Endodermal cell (in vitro differentiated cells): ENCODE results near the gene TMEM80. TPM values are rescaled to one million over a fixed set of nuclear protein-coding genes. Genes with fewer than 3 reads are reported as not detected.

Experiments used
- DNase-seq: peaks from one replicate; pipeline ENCODE4 v3.0.0-alpha.2; 2017
- H3K27ac ChIP-seq: 2 replicates; pipeline ENCODE4 v1.5.1; 2013; ENCODE audit warnings: mild to moderate bottlenecking, low read depth, low read length, moderate library complexity
- H3K27me3 ChIP-seq: 2 replicates; pipeline ENCODE4 v1.6.1; 2013; ENCODE audit warnings: mild to moderate bottlenecking, low read length, moderate library complexity; ENCODE audit not compliant: insufficient read depth, control insufficient read depth, poor library complexity, severe bottlenecking
- H3K36me3 ChIP-seq: 2 replicates; pipeline ENCODE4 v1.7.0; 2013; ENCODE audit warnings: mild to moderate bottlenecking, low read length, moderate library complexity; ENCODE audit not compliant: control insufficient read depth, insufficient read depth
- H3K4me1 ChIP-seq: one replicate; pipeline ENCODE4 v1.7.0; 2013; ENCODE audit warnings: low read length; ENCODE audit not compliant: control insufficient read depth, insufficient read depth
- H3K4me3 ChIP-seq: 2 replicates; pipeline ENCODE4 v1.5.1; 2013; ENCODE audit warnings: mild to moderate bottlenecking, low read length, moderate library complexity
- H3K9ac ChIP-seq: 2 replicates; pipeline ENCODE4 v1.6.1; 2013; ENCODE audit warnings: mild to moderate bottlenecking, low read length, moderate library complexity; ENCODE audit not compliant: poor library complexity, severe bottlenecking; ENCODE audit errors: extremely low read depth
- H3K9me3 ChIP-seq: 2 replicates; pipeline ENCODE4 v1.6.1; 2013; ENCODE audit warnings: mild to moderate bottlenecking, low read length, moderate library complexity; ENCODE audit not compliant: control insufficient read depth
- H3K27ac Mint-ChIP-seq: 2 replicates; pipeline ENCODE4 v1.8.0; 2020; ENCODE audit warnings: mixed read lengths
- H3K27me3 Mint-ChIP-seq: 2 replicates; pipeline ENCODE4 v1.8.0; 2021; ENCODE audit warnings: mild to moderate bottlenecking, mixed read lengths; ENCODE audit not compliant: insufficient read depth
- H3K36me3 Mint-ChIP-seq: 2 replicates; pipeline ENCODE4 v1.8.0; 2020; ENCODE audit warnings: low read depth, mixed read lengths
- H3K4me1 Mint-ChIP-seq: 2 replicates; pipeline ENCODE4 v1.8.0; 2020; ENCODE audit warnings: mixed read lengths
- H3K4me3 Mint-ChIP-seq: 2 replicates; pipeline ENCODE4 v1.8.0; 2020; ENCODE audit warnings: mild to moderate bottlenecking, moderate library complexity, mixed read lengths
- H3K9me3 Mint-ChIP-seq: 2 replicates; pipeline ENCODE4 v1.8.0; 2020; ENCODE audit warnings: mild to moderate bottlenecking, mixed read lengths
- CTCF ChIP-seq: fragments of 200-600 bp; sonication (generic); conservative IDR thresholded peaks from 2 replicates; pipeline ENCODE4 v1.5.0; 2021; ENCODE audit warnings: antibody characterized with exemption, mild to moderate bottlenecking
- WGBS, 2 experiments: methylation state at CpG; one replicate each; pipeline versions ENCODE4 v1.1.5 to v1.1.7; 2013; ENCODE audit warnings: missing lambda C conversion rate in 2 of 2, mixed read lengths in 1 of 2; ENCODE audit not compliant: insufficient coverage in 1 of 2, insufficient read length in 1 of 2; 5-methylcytosine and 5-hydroxymethylcytosine counted together
- total RNA-seq, 2 donors: library from RNA; stranded (reverse); fragmentation: NEBNext Ultra II Directional in 1 of 2; extraction: Animal tissue kit (Norgen Biotek cat#: 25700) in 1 of 2; gene quantifications; 2 replicates in 1 of 2; 3 replicates in 1 of 2; pipeline ENCODE4 v1.2.1, GENCODE V29; 2021

TMEM80 gene
- total RNA-seq, 2 donors from 2014 or later, result 13.2 to 19.1 TPM

- no peak for TF ChIP-seq CTCF
- no peak overlapping the region for H3K4me3 ChIP-seq
- WGBS, 2 experiments, result 82 to 84% methylated on average over 16 to 28 of the region's 28 CpGs
- Mint-ChIP-seq H3K9me3 (peaks cover 2% of the 10 kb centered on the region), H3K27me3 (peaks cover 35% of the 10 kb centered on the region), H3K36me3 (no peaks in the 10 kb centered on the region), H3K27ac (no peak overlapping the region), H3K4me1 (no peaks in the 10 kb centered on the region), H3K4me3 (no peak overlapping the region)
- no peaks in the 10 kb centered on the region for H3K9me3 ChIP-seq
- no peak overlapping the region for H3K9ac ChIP-seq
- H3K36me3 ChIP-seq, result no peaks in the 10 kb centered on the region
- H3K27ac ChIP-seq, result no peak overlapping the region
- no peaks in the 10 kb centered on the region for H3K4me1 ChIP-seq
- H3K27me3 ChIP-seq, result peaks cover 34% of the 10 kb centered on the region
- no peak for DNase-seq
These were observed 25.7 kb downstream of the TMEM80 start for GRCh38 chr11:721247-721740.

GRCh38 chr11:721741-722345 is 26.2 kb downstream of the TMEM80 start:
- Mint-ChIP-seq H3K27ac (no peak overlapping the region), H3K4me1 (no peaks in the 10 kb centered on the region), H3K27me3 (peaks cover 40% of the 10 kb centered on the region), H3K36me3 (no peaks in the 10 kb centered on the region), H3K9me3 (no peaks in the 10 kb centered on the region), H3K4me3 (no peak overlapping the region)
- H3K36me3 ChIP-seq, result no peaks in the 10 kb centered on the region
- H3K4me3 ChIP-seq, result no peak overlapping the region
- H3K9me3 ChIP-seq, result no peaks in the 10 kb centered on the region
- no peaks in the 10 kb centered on the region for H3K4me1 ChIP-seq
- DNase-seq, result no peak
- 88 to 92% methylated on average over 20 to 33 of the region's 33 CpGs for WGBS, 2 experiments
- TF ChIP-seq CTCF, result no peak
- H3K27me3 ChIP-seq, result peaks cover 39% of the 10 kb centered on the region
- no peak overlapping the region for H3K9ac ChIP-seq
- H3K27ac ChIP-seq, result no peak overlapping the region

GRCh38 chr11:722346-722811 is 26.8 kb downstream of the TMEM80 start:
- peaks cover 42% of the 10 kb centered on the region for H3K27me3 Mint-ChIP-seq
- no peaks in the 10 kb centered on the region for H3K9me3 ChIP-seq
- H3K36me3 Mint-ChIP-seq, result no peaks in the 10 kb centered on the region
- H3K9ac ChIP-seq, result no peak overlapping the region
- H3K4me3 Mint-ChIP-seq, result no peak overlapping the region
- no peak for DNase-seq
- H3K27ac Mint-ChIP-seq, result no peak overlapping the region
- H3K9me3 Mint-ChIP-seq, result no peaks in the 10 kb centered on the region
- H3K4me3 ChIP-seq, result no peak overlapping the region
- H3K27me3 ChIP-seq, result peaks cover 45% of the 10 kb centered on the region
- 93 to 97% methylated on average over 12 to 18 of the region's 20 CpGs for WGBS, 2 experiments
- no peaks in the 10 kb centered on the region for H3K4me1 Mint-ChIP-seq
- no peak for TF ChIP-seq CTCF
- no peaks in the 10 kb centered on the region for H3K36me3 ChIP-seq
- H3K27ac ChIP-seq, result no peak overlapping the region
- H3K4me1 ChIP-seq, result no peaks in the 10 kb centered on the region
